Upper lobe of left lung (tissue), 6 donors: ENCODE results near the gene NUP93. TPM values are rescaled to one million over a fixed set of nuclear protein-coding genes. Genes with fewer than 3 reads are reported as not detected.
"Not testable (repeated sequence)": the region's sequence is repeated elsewhere in the genome, so short reads cannot be mapped to it uniquely, and the experiment has no call there.

Experiments used
- ATAC-seq, 2 donors: fragments of 200-7000 bp; cut with Tn5 transposase; one replicate each; pipeline ENCODE4 v1.9.1; 2022; ENCODE audit warnings: mild to moderate bottlenecking in 2 of 2, moderate library complexity in 2 of 2; ENCODE audit not compliant: low FRiP score in 2 of 2
- DNase-seq, 2 donors: peaks; one replicate each; pipeline ENCODE4 v3.0.0-alpha.2; 2019 to 2020
- H3K27ac ChIP-seq, 4 donors: fragments of 200-600 bp; sonication (generic); one replicate each; pipeline ENCODE4 v1.5.1; 2016 to 2019
- H3K27me3 ChIP-seq, 4 donors: fragments of 200-600 bp; sonication (generic); one replicate each; pipeline ENCODE4 v1.5.1; 2017 to 2019
- H3K36me3 ChIP-seq, 4 donors: fragments of 200-600 bp; sonication (generic); one replicate each; pipeline ENCODE4 v1.5.1; 2016 to 2019
- H3K4me1 ChIP-seq, 4 donors: fragments of 200-600 bp; sonication (generic); one replicate each; pipeline ENCODE4 v1.5.1; 2018 to 2019
- H3K4me3 ChIP-seq, 4 donors: fragments of 200-600 bp; sonication (generic); one replicate each; pipeline ENCODE4 v1.5.1; 2017 to 2019; ENCODE audit warnings: mild to moderate bottlenecking in 2 of 4, moderate library complexity in 1 of 4
- H3K9me3 ChIP-seq, 4 donors: fragments of 200-600 bp; sonication (generic); one replicate each; pipeline ENCODE4 v1.5.1; 2018 to 2019
- CTCF ChIP-seq, 6 experiments: fragments of 450-650 bp in 4 of 6; fragments of 200-600 bp in 2 of 6; sonication (generic) in 2 of 6; IDR thresholded peaks; one replicate each; pipeline ENCODE4 v1.5.1; 2016 to 2019; ENCODE audit warnings: antibody characterized with exemption in 6 of 6
- EP300 ChIP-seq, 4 donors: sonication (generic); formaldehyde crosslinking; IDR thresholded peaks; one replicate each; pipeline ENCODE4 v1.5.1; 2017; ENCODE audit warnings: antibody characterized with exemption in 4 of 4, control low read depth in 2 of 4
- POLR2A ChIP-seq, 4 donors: fragments of 450-650 bp; IDR thresholded peaks; one replicate each; pipeline ENCODE4 v1.5.1; 2016 to 2017; ENCODE audit warnings: antibody characterized with exemption in 4 of 4, mild to moderate bottlenecking in 2 of 4
- POLR2AphosphoS5 ChIP-seq, 2 donors: sonication (generic); formaldehyde crosslinking; IDR thresholded peaks; one replicate each; pipeline ENCODE4 v1.5.1; 2017; ENCODE audit warnings: antibody characterized with exemption in 2 of 2
- WGBS, 2 donors: methylation state at CpG; one replicate each; pipeline ENCODE4 v1.1.5; 2017 to 2018; 5-methylcytosine and 5-hydroxymethylcytosine counted together
- total RNA-seq, 6 donors: library from RNA; depleted of rRNA in 4 of 6; stranded (reverse); fragments of >200 nt in 4 of 6; gene quantifications; one replicate each; pipeline versions ENCODE4 v1.1.0 to v1.2.1, GENCODE V29; 2016 to 2021
- donor health status: DM: no; HTN: no; CAD: no; lungs with moderate emphysema.
- donor health status: DM: no; HTN: yes; CAD: no; lungs with severe emphysema.

NUP93 gene
- total RNA-seq, 6 donors from 2014 or later, result 30.9 to 57.3 (median 45.3) TPM

GRCh38 chr16:56868175-56868574 lies 138.2 kb downstream of the NUP93 start:
- TF ChIP-seq POLR2AphosphoS5 (IDR thresholded peaks at IDR 0.05) (no peak), EP300 (IDR thresholded peaks at IDR 0.05) (no peak), CTCF (IDR thresholded peaks at IDR 0.05) (no peak)
- H3K9me3 ChIP-seq, result no peaks in the 10 kb centered on the region
- H3K4me1 ChIP-seq, result peaks cover 0 to 8% (median 5%) of the 10 kb centered on the region in 4 donors
- no peak overlapping the region for H3K4me3 ChIP-seq
- H3K27me3 ChIP-seq, result no peaks in the 10 kb centered on the region
- 93 to 100% methylated on average over 8 of the region's 9 CpGs for WGBS, 2 donors
- H3K36me3 ChIP-seq, result no peaks in the 10 kb centered on the region
- no peak for DNase-seq
- no peak for ATAC-seq
- H3K27ac ChIP-seq, result no peak overlapping the region

- not testable (repeated sequence) for H3K36me3 ChIP-seq, H3K4me3 ChIP-seq, H3K4me1 ChIP-seq, H3K9me3 ChIP-seq, H3K27ac ChIP-seq, ATAC-seq, H3K27me3 ChIP-seq, DNase-seq
- 88 to 95% methylated on average over 5 of the region's 5 CpGs for WGBS, 2 donors
These were observed 138.8 kb downstream of the NUP93 start for GRCh38 chr16:56868766-56869165.

GRCh38 chr16:56869513-56870275 lies 139.8 kb downstream of the NUP93 start:
- H3K9me3 ChIP-seq, result no peaks in the 10 kb centered on the region
- no peaks in the 10 kb centered on the region for H3K36me3 ChIP-seq
- ATAC-seq (peak; percentile 16 to 26), DNase-seq (peak; percentile 38 to 72)
- H3K4me3 ChIP-seq, result no peak overlapping the region
- TF ChIP-seq POLR2AphosphoS5 (IDR thresholded peaks at IDR 0.05), result no peak
- TF ChIP-seq CTCF (IDR thresholded peaks at IDR 0.05), result peak in 3 of 6 experiments; percentile 18 to 53 (median 49)
- peaks cover 0 to 8% (median 5%) of the 10 kb centered on the region in 4 donors for H3K4me1 ChIP-seq
- H3K27me3 ChIP-seq, result no peaks in the 10 kb centered on the region
- no peak overlapping the region for H3K27ac ChIP-seq
- WGBS, 2 donors, result 77 to 84% methylated on average over 18 to 23 of the region's 24 CpGs

GRCh38 chr16:56870276-56870888 lies 140.5 kb downstream of the NUP93 start:
- Histone ChIP-seq H3K36me3 (no peaks in the 10 kb centered on the region), H3K4me3 (no peak overlapping the region), H3K27me3 (no peaks in the 10 kb centered on the region), H3K27ac (no peak overlapping the region), H3K4me1 (peaks cover 0 to 8% (median 5%) of the 10 kb centered on the region in 4 donors), H3K9me3 (no peaks in the 10 kb centered on the region)
- DNase-seq, result no peak
- TF ChIP-seq CTCF (IDR thresholded peaks at IDR 0.05) (no peak), POLR2A (IDR thresholded peaks at IDR 0.05) (no peak), EP300 (IDR thresholded peaks at IDR 0.05) (no peak), POLR2AphosphoS5 (IDR thresholded peaks at IDR 0.05) (no peak)
- ATAC-seq, result no peak
- WGBS, 2 donors, result 93 to 96% methylated on average over 12 to 13 of the region's 14 CpGs

- Histone ChIP-seq H3K4me3 (no peak overlapping the region), H3K27me3 (no peaks in the 10 kb centered on the region), H3K27ac (no peak overlapping the region), H3K4me1 (peaks cover 0 to 8% (median 5%) of the 10 kb centered on the region in 4 donors), H3K36me3 (no peaks in the 10 kb centered on the region), H3K9me3 (no peaks in the 10 kb centered on the region)
- DNase-seq (no peak), ATAC-seq (peak in 1 of 2 donors; percentile 27)
- WGBS, 2 donors, result 65 to 80% methylated on average over 7 of the region's 7 CpGs
- TF ChIP-seq POLR2A (IDR thresholded peaks at IDR 0.05) (no peak), POLR2AphosphoS5 (IDR thresholded peaks at IDR 0.05) (no peak), CTCF (IDR thresholded peaks at IDR 0.05) (no peak), EP300 (IDR thresholded peaks at IDR 0.05) (no peak)
These were observed 141.3 kb downstream of the NUP93 start for GRCh38 chr16:56871172-56871593.
